DMS53 (cell line): ENCODE data around the gene SASH3.

Source experiments
- DNase-seq: peaks from one replicate; lab custom pipeline; 2025; lab: John Stamatoyannopoulos, UW

The SASH3 gene

GRCh38 chrX:129759576-129760061, 20.1 kb upstream of the SASH3 start:
- no peak for DNase-seq

GRCh38 chrX:129760155-129760554, 19.6 kb upstream of the SASH3 start:
- no peak for DNase-seq

GRCh38 chrX:129760981-129761380, 18.8 kb upstream of the SASH3 start:
- DNase-seq: no peak

- DNase-seq: no peak
These were observed 18.2 kb upstream of the SASH3 start for GRCh38 chrX:129761596-129761995.

GRCh38 chrX:129762448-129762847, 17.3 kb upstream of the SASH3 start:
- no peak for DNase-seq

- no peak for DNase-seq
These were observed 16.1 kb upstream of the SASH3 start for GRCh38 chrX:129763666-129764065.

GRCh38 chrX:129768186-129768585, 11.6 kb upstream of the SASH3 start:
- DNase-seq: no peak

GRCh38 chrX:129768586-129769466, 10.9 kb upstream of the SASH3 start:
- DNase-seq: no peak

GRCh38 chrX:129769467-129770154, 10.1 kb upstream of the SASH3 start:
- no peak for DNase-seq

- DNase-seq: no peak
These were observed 8.3 kb upstream of the SASH3 start for GRCh38 chrX:129771266-129771995.

- no peak for DNase-seq
These were observed 6.8 kb upstream of the SASH3 start for GRCh38 chrX:129772796-129773431.

- DNase-seq: peak; percentile 52
These were observed 5.9 kb upstream of the SASH3 start for GRCh38 chrX:129773649-129774458.

- peak; percentile 90 for DNase-seq
These were observed 2.3 kb upstream of the SASH3 start for GRCh38 chrX:129777218-129778030.

GRCh38 chrX:129779086-129779672, 570 bp upstream of the SASH3 start:
- no peak for DNase-seq

- DNase-seq: no peak
These were observed 824 bp downstream of the SASH3 start for GRCh38 chrX:129780441-129781105.

- DNase-seq: no peak
These were observed 1.5 kb downstream of the SASH3 start for GRCh38 chrX:129781134-129781672.

GRCh38 chrX:129781680-129782495, 2.1 kb downstream of the SASH3 start:
- DNase-seq: no peak

- DNase-seq: no peak
These were observed 3.0 kb downstream of the SASH3 start for GRCh38 chrX:129782706-129783105.
